NCI-H187 treated with DMSO at 0.1 percent for 48 hours (cell line): Measurements from ENCODE around the gene DGKQ.

Experiments
- DNase-seq: peaks from one replicate; lab custom pipeline; 2025; lab: John Stamatoyannopoulos, UW

Gene DGKQ

GRCh38 chr4:995311-996026 is 22.1 kb upstream of the DGKQ start:
- no peak for DNase-seq

GRCh38 chr4:993111-994029 is 20.0 kb upstream of the DGKQ start, which contains the start of gene SLC26A1:
Gene SLC26A1 (minus strand): TSS chr4:993404. CDS start chr4:991703, 1,701 bp downstream.
- no peak for DNase-seq

GRCh38 chr4:992297-993110 is 19.1 kb upstream of the DGKQ start:
- no peak for DNase-seq

- DNase-seq = no peak
Measured at GRCh38 chr4:991451-992296, 18.3 kb upstream of the DGKQ start.

- no peak for DNase-seq
Measured at GRCh38 chr4:990746-991367, 17.5 kb upstream of the DGKQ start.

- DNase-seq = no peak
Measured at GRCh38 chr4:989722-990471, 16.5 kb upstream of the DGKQ start.

- DNase-seq = no peak
Measured at GRCh38 chr4:988726-989721, 15.7 kb upstream of the DGKQ start.

- no peak for DNase-seq
Measured at GRCh38 chr4:987624-988513, 14.5 kb upstream of the DGKQ start.

GRCh38 chr4:986879-987623 is 13.7 kb upstream of the DGKQ start, which contains the start of gene IDUA:
Gene IDUA (plus strand): TSS chr4:987044. CDS start chr4:987085, 41 bp downstream.
- no peak for DNase-seq

- no peak for DNase-seq
Measured at GRCh38 chr4:986428-986878, 13.1 kb upstream of the DGKQ start.

GRCh38 chr4:985123-985830 is 11.9 kb upstream of the DGKQ start:
- no peak for DNase-seq

GRCh38 chr4:984336-985054 is 11.1 kb upstream of the DGKQ start:
- DNase-seq = no peak

GRCh38 chr4:982814-983213 is 9.4 kb upstream of the DGKQ start:
- no peak for DNase-seq

- DNase-seq = no peak
Measured at GRCh38 chr4:982291-982690, 8.9 kb upstream of the DGKQ start.

- no peak for DNase-seq
Measured at GRCh38 chr4:978957-979701, 5.8 kb upstream of the DGKQ start.
